CD4-positive, alpha-beta T cell treated with Interleukin-4 for 4 hours (primary cell): Measurements from ENCODE around the gene COPZ2.
"Not testable (repeated sequence)": the region's sequence is repeated elsewhere in the genome, so short reads cannot be mapped to it uniquely, and the experiment has no call there.

Source experiments
- DNase-seq: peaks from one replicate; pipeline ENCODE4 v3.0.0-alpha.2; 2020

COPZ2 gene

GRCh38 chr17:48003417-48004151 lies 34.0 kb downstream of the COPZ2 start:
- DNase-seq: no peak

- DNase-seq: no peak
These were observed 34.6 kb downstream of the COPZ2 start for GRCh38 chr17:48002916-48003416.

- DNase-seq: no peak
These were observed 35.2 kb downstream of the COPZ2 start for GRCh38 chr17:48002266-48002915.

GRCh38 chr17:48001657-48002056 lies 35.9 kb downstream of the COPZ2 start:
- not testable (repeated sequence) for DNase-seq

- no peak for DNase-seq
These were observed 36.4 kb downstream of the COPZ2 start for GRCh38 chr17:48001197-48001596.

GRCh38 chr17:47999582-47999981 lies 38.0 kb downstream of the COPZ2 start:
- DNase-seq: no peak

- no peak for DNase-seq
These were observed 39.6 kb downstream of the COPZ2 start for GRCh38 chr17:47998044-47998443.

- no peak for DNase-seq
These were observed 40.0 kb downstream of the COPZ2 start for GRCh38 chr17:47997586-47997985.

- DNase-seq: no peak
These were observed 41.4 kb downstream of the COPZ2 start for GRCh38 chr17:47996201-47996600.

- no peak for DNase-seq
These were observed 42.2 kb downstream of the COPZ2 start for GRCh38 chr17:47995241-47995935.

GRCh38 chr17:47994724-47995123 lies 42.9 kb downstream of the COPZ2 start:
- DNase-seq: no peak

- no peak for DNase-seq
These were observed 43.6 kb downstream of the COPZ2 start for GRCh38 chr17:47993964-47994363.

GRCh38 chr17:47993031-47993564 lies 44.5 kb downstream of the COPZ2 start:
- DNase-seq: no peak

- DNase-seq: no peak
These were observed 45.4 kb downstream of the COPZ2 start for GRCh38 chr17:47992216-47992615.

GRCh38 chr17:47990962-47991731 lies 46.5 kb downstream of the COPZ2 start:
- no peak for DNase-seq

- no peak for DNase-seq
These were observed 47.9 kb downstream of the COPZ2 start for GRCh38 chr17:47989700-47990099.

GRCh38 chr17:47989159-47989558 lies 48.4 kb downstream of the COPZ2 start:
- DNase-seq: no peak

GRCh38 chr17:47988445-47988844 lies 49.2 kb downstream of the COPZ2 start:
- not testable (repeated sequence) for DNase-seq

GRCh38 chr17:47987240-47987835 lies 50.3 kb downstream of the COPZ2 start:
- DNase-seq: no peak

GRCh38 chr17:47986520-47986919 lies 51.1 kb downstream of the COPZ2 start:
- no peak for DNase-seq

- no peak for DNase-seq
These were observed 53.9 kb downstream of the COPZ2 start for GRCh38 chr17:47983492-47984223.
